Epithelial cell of esophagus (primary cell): ENCODE results near the gene IARS2.
"Not testable (repeated sequence)": the region's sequence is repeated elsewhere in the genome, so short reads cannot be mapped to it uniquely, and the experiment has no call there.

Experiments
- DNase-seq: peaks from one replicate; pipeline ENCODE4 v3.0.0; 2010; ENCODE audit warnings: low read depth
- H3K4me3 ChIP-seq: 2 replicates; pipeline ENCODE4 v1.5.1; 2011; ENCODE audit warnings: mild to moderate bottlenecking, low read length, control low read depth
- CTCF ChIP-seq: IDR thresholded peaks from 2 replicates; pipeline ENCODE4 v1.5.1; 2011; ENCODE audit warnings: low read depth, mild to moderate bottlenecking, low read length, control low read depth, inconsistent platforms; ENCODE audit not compliant: insufficient read depth; ENCODE audit errors: missing control alignments

IARS2 gene

GRCh38 chr1:220062629-220063028, 31.3 kb upstream of the IARS2 start:
- no peak for DNase-seq
- no peak overlapping the region for H3K4me3 ChIP-seq
- no peak for TF ChIP-seq CTCF

- DNase-seq = peak; percentile 74
- no peak for TF ChIP-seq CTCF
- H3K4me3 ChIP-seq = no peak overlapping the region
Measured at GRCh38 chr1:220067269-220068204, 26.4 kb upstream of the IARS2 start.

- H3K4me3 ChIP-seq = no peak overlapping the region
- TF ChIP-seq CTCF = no peak
- DNase-seq = no peak
Measured at GRCh38 chr1:220076861-220077762, 16.8 kb upstream of the IARS2 start.

- H3K4me3 ChIP-seq = no peak overlapping the region
- TF ChIP-seq CTCF = no peak
Measured at GRCh38 chr1:220077887-220078286, 16.0 kb upstream of the IARS2 start.

GRCh38 chr1:220084460-220084859, 9.5 kb upstream of the IARS2 start:
- no peak overlapping the region for H3K4me3 ChIP-seq
- DNase-seq = peak; percentile 24
- no peak for TF ChIP-seq CTCF

More at GRCh38 chr1:220077887-220078286, 16.0 kb upstream of the IARS2 start:
- DNase-seq = no peak

- DNase-seq = not testable (repeated sequence)
Measured at GRCh38 chr1:220086261-220086686, 7.7 kb upstream of the IARS2 start.

GRCh38 chr1:220089650-220090556, 4.0 kb upstream of the IARS2 start, which contains the start of gene BPNT1:
BPNT1 (minus strand) TSS chr1:220089788; CDS start chr1:220079846, 9,942 bp downstream.
- DNase-seq = peak; percentile 98
- H3K4me3 ChIP-seq = peak within 1 kb of the TSS; percentile 80
- no peak for TF ChIP-seq CTCF

More at GRCh38 chr1:220086261-220086686, 7.7 kb upstream of the IARS2 start:
- H3K4me3 ChIP-seq = not testable (repeated sequence)
